ENCODE measurements around the gene KRIT1.

GRCh38 chr7:92260248-92260781 is 14.6 kb upstream of the KRIT1 start:
- TF ChIP-seq GATA2 (IDR thresholded peaks at IDR 0.05; ENCODE audit: low read depth, low read length): no peak
- TF ChIP-seq GATA3 (IDR thresholded peaks at IDR 0.05; ENCODE audit: low read depth, low read length): no peak
